ENCODE results near the gene TREML4. TPM values are rescaled to one million over a fixed set of nuclear protein-coding genes. Genes with fewer than 3 reads are reported as not detected.

TREML4 gene
- total RNA-seq, 4 donors from 2014 or later = not detected

DNA sequence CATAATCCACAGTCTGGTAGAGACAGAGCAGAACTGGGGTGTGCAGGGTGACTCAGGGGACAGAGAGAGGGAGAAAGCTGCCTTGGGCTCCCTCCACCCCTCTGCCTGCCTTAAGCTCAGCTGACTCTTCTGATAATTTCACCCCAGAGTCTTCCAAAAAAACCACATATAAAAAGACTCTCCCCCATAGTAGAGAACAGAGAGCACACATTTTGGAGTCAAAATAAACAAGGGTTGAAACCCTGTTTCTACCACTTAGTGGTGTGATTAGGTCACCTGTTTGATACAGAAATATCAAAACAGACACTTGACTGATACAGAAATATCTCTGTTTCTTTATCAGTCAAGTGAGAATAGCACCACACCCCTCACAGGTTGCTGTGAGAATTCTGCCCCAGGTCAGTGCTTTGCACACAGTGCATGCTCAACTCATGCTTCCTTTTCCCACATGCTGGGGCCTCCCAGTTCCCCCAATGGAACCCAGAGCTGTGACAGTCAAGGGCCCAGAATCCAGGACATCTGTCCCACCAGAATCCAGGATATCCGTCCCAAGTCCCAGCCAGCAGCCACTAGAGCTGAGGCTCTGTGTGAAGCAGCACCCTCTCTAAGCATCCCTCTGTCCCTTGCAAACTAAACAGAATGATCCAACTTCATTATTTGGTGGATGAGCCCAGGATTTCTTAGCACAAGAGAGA lies 28.4 kb upstream of the TREML4 start:
- no peak for TF ChIP-seq POLR2A (IDR thresholded peaks at IDR 0.05)
- TF ChIP-seq, protein P1, sequence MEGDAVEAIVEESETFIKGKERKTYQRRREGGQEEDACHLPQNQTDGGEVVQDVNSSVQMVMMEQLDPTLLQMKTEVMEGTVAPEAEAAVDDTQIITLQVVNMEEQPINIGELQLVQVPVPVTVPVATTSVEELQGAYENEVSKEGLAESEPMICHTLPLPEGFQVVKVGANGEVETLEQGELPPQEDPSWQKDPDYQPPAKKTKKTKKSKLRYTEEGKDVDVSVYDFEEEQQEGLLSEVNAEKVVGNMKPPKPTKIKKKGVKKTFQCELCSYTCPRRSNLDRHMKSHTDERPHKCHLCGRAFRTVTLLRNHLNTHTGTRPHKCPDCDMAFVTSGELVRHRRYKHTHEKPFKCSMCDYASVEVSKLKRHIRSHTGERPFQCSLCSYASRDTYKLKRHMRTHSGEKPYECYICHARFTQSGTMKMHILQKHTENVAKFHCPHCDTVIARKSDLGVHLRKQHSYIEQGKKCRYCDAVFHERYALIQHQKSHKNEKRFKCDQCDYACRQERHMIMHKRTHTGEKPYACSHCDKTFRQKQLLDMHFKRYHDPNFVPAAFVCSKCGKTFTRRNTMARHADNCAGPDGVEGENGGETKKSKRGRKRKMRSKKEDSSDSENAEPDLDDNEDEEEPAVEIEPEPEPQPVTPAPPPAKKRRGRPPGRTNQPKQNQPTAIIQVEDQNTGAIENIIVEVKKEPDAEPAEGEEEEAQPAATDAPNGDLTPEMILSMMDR (IDR thresholded peaks at IDR 0.05) = no peak
- Histone ChIP-seq H3K4me1 (no peaks in the 10 kb centered on the region), H3K4me3 (replicated peaks in 1 of 3) (no peak overlapping the region), H3K27me3 (no peaks in the 10 kb centered on the region), H3K9me3 (no peaks in the 10 kb centered on the region), H3K36me3 (no peaks in the 10 kb centered on the region), H3K27ac (no peak overlapping the region)
- WGBS, 2 donors = 71 to 100% methylated on average over 1 of the region's 1 CpG
- no peak for DNase-seq
- intact Hi-C loops (cut with DNase I) = no loop called here

- TF ChIP-seq, protein P1 (IDR thresholded peaks at IDR 0.05) = no peak
- no peak for TF ChIP-seq POLR2A (IDR thresholded peaks at IDR 0.05)
Measured at GRCh38 chr6:41200296-41200900, 27.8 kb upstream of the TREML4 start.

GRCh38 chr6:41200901-41201763 lies 27.0 kb upstream of the TREML4 start, which contains the start of gene TREML2:
TREML2 (minus strand) TSS chr6:41201149; CDS start chr6:41201008, 141 bp downstream.
- DNase-seq = no peak
- H3K4me1 ChIP-seq = no peaks in the 10 kb centered on the region
- 65 to 73% methylated on average over 8 to 12 of the region's 12 CpGs for WGBS, 2 donors
- intact Hi-C loops (cut with DNase I) = no loop called here
- H3K4me3 ChIP-seq (replicated peaks in 1 of 3) = no peak within 1 kb of the TSS
- no peaks in the 10 kb centered on the region for H3K9me3 ChIP-seq
- H3K27me3 ChIP-seq = no peaks in the 10 kb centered on the region
- no peaks in the 10 kb centered on the region for H3K36me3 ChIP-seq
- H3K27ac ChIP-seq = no peak within 1 kb of the TSS
- TF ChIP-seq, protein P1 (IDR thresholded peaks at IDR 0.05) = no peak
- TF ChIP-seq POLR2A (IDR thresholded peaks at IDR 0.05) = no peak

More at GRCh38 chr6:41200296-41200900, 27.8 kb upstream of the TREML4 start:
- no peaks in the 10 kb centered on the region for H3K27me3 ChIP-seq
- no peak overlapping the region for H3K27ac ChIP-seq
- WGBS, 2 donors = 72 to 81% methylated on average over 2 of the region's 2 CpGs
- no peaks in the 10 kb centered on the region for H3K36me3 ChIP-seq
- no peaks in the 10 kb centered on the region for H3K4me1 ChIP-seq
- intact Hi-C loops (cut with DNase I) = no loop called here
- H3K4me3 ChIP-seq (replicated peaks in 1 of 3) = no peak overlapping the region
- DNase-seq = peak in 1 of 2 donors; percentile 5
- H3K9me3 ChIP-seq = no peaks in the 10 kb centered on the region

GRCh38 chr6:41201764-41202173 lies 26.4 kb upstream of the TREML4 start:
- no peak for TF ChIP-seq POLR2A (IDR thresholded peaks at IDR 0.05)
- TF ChIP-seq, protein P1 (IDR thresholded peaks at IDR 0.05) = no peak
- H3K27ac ChIP-seq = no peak overlapping the region
- H3K27me3 ChIP-seq = no peaks in the 10 kb centered on the region
- 61 to 63% methylated on average over 8 of the region's 8 CpGs for WGBS, 2 donors
- H3K4me3 ChIP-seq (replicated peaks in 1 of 3) = no peak overlapping the region
- intact Hi-C loops (cut with DNase I) = no loop called here
- no peak for DNase-seq
- no peaks in the 10 kb centered on the region for H3K9me3 ChIP-seq
- no peaks in the 10 kb centered on the region for H3K36me3 ChIP-seq
- H3K4me1 ChIP-seq = no peaks in the 10 kb centered on the region

Measured in thyroid gland (tissue), 4 donors.